HG03064 (cell line): ENCODE results near the gene IGSF3.

Experiments used
- ATAC-seq: cut with Tn5 transposase; IDR thresholded peaks from one replicate; pipeline ENCODE4 v1.9.1; 2021; ENCODE audit warnings: low read depth; ENCODE audit not compliant: unreplicated experiment

IGSF3 gene

GRCh38 chr1:116561563-116561962, 106.0 kb downstream of the IGSF3 start:
- ATAC-seq = no peak

DNA sequence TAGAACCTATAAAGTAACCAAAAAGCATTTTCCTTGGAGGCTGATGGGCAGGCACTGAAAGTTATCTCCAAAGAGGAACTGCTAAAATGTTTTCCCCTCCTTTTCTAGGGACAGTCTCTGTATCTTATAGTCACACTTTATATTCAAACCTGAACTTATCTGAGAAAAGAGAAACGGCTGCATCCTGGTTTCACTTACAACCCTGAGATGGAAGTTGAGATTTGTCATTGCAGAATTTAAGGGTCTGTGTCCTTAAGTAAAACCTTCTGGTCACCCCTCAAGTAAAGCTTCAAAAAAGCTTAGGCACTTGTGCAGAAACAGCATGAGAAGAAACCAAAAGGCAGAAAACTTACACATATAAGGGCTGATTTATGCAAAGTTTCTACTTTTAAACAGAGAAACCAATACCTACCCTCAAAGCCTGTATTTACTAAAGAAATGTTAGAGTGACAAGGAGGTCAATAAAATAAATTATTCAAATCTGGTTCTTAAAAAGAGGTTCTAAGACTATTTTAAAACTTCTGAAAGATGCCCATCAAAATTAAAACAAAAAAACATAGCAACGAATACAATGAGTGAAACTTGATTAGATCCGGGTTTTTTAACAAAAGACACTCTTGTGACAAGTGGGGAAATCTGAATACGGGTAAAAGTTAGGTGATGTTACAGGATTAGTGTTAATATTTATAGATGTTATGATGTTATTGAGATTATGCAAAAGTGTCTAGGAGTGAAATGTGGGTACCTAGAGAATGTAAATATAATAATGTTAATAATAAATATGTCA, 106.6 kb downstream of the IGSF3 start:
- ATAC-seq = no peak

DNA sequence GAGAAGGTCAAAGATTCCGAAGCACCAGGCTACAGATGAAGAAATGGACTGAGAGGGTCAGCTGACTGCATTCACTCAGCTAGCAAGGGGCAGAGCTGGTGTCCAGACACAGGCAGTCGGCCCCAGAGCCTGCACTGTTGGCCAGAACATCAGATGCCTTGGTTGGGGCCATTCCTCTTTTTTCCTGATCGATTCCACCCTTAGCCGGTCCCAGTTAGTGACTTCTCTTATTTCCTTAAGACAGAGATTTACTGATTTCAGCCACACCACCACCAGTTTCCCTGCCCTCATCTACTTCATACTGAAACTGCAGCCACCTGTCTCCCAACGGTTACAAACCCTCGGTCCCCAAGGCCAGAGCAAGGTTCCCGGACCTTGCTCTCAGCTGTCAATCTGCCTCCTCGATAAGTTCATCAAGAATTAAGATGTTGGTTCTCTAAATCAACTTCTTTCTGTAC, 108.2 kb downstream of the IGSF3 start:
- ATAC-seq = no peak

DNA sequence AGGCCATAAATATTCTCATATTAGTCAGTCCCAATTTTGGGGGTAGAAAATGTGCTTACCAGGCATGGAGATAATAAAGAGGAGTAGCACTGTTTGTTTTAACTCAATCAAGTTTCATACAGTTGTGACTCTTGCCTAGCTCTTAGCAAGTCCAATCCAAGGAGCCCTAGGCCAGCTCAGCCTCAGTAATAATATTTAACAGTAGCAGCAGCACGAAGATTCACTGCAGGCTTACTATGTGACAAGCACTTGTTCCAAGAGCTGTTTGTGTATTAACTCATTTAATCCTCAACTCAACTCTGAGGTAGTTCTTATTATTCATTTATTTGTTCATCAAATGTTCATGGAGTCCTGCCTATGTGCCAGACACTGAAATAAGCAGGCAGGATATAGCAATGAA, 109.0 kb downstream of the IGSF3 start:
- ATAC-seq = no peak

DNA sequence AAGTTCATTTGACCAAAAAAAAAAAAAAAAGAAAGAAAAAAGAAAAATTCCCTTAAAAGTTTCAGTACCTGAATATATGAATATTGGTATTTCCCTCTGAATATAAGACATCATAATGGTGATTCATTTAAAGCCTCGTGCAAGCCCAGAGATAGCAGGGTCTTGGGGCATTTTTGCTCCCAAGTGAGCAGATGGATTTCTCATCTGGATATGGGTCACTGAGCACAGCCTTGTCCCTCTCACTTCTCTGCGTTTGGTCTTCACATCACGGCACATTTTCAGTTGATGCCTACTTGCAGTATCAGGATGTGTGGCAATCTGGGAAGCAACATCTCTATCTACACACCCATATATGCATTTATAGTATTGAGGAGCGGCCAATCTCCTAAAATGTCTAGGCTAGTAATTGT, 109.4 kb downstream of the IGSF3 start:
- no peak for ATAC-seq

DNA sequence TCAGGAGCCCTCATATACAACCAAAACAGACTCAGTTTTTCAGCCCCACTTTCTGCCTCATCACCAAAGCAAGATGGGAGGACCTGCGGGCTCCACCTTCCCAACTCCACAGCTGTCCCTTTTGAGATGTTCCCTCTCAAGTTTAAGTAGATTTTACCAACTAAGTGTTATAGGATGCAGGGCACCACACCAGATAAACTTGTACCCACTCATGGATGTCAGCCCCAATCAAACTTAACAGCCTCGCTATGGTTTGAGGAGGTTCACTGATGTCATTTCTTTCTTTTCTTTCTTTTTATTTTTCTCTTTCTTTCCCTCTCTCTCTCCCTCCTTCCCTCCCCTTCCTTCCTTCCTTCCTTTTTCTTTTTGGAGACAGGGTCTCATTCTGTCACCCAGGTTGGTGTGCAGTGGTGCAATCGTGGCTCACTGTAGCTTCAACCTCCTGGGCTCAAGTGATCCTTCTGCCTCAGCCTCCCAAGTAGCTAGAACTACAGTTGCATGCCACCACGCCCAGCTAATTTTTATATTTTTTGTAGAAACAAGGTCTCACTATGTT, 110.1 kb downstream of the IGSF3 start:
- no peak for ATAC-seq

GRCh38 chr1:116556289-116557006, 111.1 kb downstream of the IGSF3 start:
- ATAC-seq = peak; percentile 37

DNA sequence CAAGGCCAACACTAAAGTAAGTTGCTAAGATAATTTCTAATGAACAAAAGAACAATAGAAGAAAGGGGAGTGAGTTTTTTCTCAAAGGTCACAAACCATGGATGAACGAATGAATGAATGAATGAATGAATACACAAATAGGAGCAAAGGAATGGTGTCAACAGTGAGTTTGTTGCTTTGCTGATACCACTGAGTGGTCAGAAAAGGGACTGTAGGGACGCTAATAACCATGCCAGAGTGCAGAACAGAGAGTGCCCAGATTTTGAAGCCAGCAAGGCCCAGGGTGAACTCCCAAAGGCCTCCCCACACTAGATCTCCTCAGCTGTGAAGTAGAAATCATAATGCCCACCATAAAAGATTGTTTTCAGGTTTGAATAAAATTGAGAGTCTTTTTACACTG, 112.6 kb downstream of the IGSF3 start:
- ATAC-seq = no peak

DNA sequence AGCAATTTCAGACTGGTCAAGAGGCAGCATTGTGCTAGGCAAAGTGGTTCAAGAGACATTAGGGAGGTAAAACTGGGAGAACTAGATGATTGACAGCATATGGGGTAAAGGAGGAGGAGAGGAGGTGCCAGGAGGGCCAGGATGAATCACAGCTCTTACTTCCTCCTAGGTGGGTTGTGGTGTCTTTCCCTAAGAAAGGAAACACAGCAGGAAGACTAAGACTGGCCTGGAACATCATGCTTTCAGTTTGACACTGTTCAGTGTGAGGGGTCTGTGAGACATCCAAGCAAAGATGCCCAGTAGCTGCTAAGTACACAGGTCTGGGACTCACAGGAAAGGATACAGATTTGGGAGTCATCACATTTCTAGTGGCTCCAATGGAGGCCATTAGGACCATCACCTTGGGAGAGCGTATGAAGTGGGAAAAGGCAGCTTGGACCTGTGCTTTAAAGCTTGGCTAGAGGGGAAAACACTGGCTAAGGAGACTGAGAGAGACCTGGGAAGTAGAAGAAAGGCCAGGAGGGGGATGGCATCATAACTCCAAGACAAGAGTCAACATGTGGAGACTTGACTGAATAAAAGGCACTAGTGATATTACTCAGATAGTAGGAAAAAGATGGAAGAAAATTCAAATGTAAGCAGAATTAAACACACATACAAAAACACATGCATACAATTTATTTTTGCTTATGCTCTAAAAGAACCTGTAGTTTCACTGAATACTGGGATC, 114.0 kb downstream of the IGSF3 start:
- ATAC-seq = no peak

DNA sequence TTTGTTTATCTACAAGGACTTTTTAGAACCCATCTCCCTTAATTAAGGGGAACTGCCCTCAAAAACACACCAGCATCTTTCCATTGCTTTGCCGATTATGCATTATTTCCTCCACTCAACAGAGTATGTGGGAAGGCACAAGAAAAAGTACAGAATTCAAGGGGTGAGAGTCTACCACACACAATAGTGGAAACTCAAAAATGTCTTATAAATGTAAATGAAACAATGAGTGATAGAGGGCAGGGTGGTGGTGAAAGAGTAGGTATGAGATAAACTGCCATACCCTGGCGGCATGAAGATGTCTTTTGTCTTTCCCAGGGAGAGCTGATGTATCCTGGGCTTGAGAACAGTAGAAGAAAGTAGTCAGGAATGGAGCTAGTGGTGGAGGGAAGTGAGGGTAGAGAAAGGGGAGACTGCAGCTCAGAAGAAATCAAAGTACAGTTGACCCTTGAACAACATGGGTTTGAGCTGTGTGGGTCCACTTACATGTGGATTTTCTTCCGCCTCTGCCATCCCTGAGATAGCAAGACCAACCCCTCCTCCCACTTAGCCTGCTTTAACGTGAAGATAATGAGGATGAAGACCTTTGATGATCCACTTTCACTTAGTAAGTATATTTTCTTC, 121.1 kb downstream of the IGSF3 start:
- ATAC-seq = no peak

GRCh38 chr1:116545359-116545705, 122.2 kb downstream of the IGSF3 start:
- no peak for ATAC-seq

DNA sequence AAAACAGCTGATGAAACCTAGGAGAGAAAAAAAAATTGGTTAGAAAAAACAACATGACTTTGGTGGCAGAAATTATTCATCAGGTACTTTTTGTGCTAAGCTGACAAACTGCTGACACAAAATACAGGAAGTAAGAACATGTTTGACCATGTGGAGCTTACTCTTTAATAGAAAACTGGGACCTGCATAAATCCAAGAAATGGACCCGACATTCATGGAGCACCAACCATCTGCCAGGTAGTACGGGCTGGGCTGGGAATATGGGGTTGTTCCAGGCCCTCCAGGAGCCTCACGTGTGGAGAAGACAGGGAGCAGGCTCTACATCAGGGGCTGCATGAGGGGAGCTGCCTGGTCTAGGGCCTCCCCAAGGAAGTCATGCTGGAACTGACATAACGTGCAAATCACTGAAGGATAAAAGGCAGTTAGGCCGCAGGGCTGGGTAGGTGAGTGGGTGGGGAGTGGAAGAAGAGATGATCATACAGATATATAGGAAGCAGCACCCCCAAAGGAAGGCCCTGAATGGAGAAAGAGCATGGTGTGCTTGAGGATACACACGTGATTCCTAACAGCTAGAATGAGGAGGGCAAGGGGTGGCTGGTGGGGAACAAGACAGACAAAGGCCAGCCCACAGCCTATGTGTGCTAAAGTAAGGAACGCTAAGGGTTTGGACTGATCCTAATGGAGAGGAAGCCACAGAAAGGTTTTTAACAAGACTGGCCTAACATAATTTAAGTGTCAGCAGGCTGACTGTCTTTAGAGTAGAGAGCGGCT, 122.8 kb downstream of the IGSF3 start:
- peak; percentile 34 for ATAC-seq

GRCh38 chr1:116540088-116540487, 127.4 kb downstream of the IGSF3 start:
- ATAC-seq = no peak

DNA sequence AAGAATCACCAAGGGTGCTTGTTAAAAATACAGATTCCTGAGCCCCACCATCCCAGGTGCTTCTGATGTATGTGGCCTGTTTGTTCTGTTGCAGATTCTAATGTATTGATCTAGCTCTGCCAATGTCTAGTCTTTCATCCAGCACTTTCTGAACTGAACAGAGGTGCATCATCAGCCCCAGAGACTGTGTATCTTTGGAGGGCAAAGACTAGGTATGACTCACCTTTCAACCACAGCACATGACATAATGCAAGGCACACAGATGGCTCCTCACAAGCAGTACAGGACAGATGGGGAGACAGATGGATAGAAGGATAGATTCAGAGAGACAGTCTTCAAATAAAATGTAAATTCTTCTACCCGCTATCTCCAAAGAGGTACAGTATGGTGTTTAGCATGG, 129.0 kb downstream of the IGSF3 start:
- ATAC-seq = peak; percentile 74

GRCh38 chr1:116537898-116538297, 129.6 kb downstream of the IGSF3 start:
- no peak for ATAC-seq

DNA sequence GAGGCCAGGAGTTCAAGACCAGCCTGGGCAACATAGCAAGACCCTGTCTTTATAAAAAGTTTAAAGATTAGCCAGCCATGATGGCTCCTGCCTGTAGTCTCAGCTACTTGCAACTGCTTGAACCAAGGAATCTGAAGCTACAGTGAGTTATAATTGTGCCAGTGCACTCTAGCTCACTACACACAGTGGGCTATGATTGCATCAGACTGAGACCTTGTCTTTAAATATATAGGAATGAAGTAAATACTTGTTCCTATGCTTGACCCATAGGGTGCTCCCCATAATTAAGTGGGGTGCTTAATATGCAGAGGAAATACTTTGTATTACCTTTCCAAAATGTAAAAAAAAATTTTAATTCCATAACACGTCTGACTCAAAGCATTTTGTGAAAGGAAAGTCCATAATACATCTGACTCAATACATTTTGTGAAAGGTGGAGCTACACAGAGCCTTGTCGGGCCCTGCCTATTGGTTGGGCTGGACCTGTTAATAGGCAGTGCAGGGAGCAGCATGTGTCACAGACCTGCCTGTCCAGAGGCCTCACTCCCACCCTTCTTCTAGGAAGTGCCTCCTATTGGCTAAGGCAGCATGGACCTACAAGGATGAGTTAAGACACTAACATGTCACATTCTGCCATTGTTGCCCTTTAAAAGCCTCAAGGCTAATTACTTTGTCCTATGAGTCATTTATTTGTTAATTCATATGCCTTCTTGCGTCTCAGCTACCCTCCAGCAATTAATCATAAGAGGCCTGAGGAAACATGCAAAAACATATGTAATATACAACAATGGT, 130.3 kb downstream of the IGSF3 start:
- no peak for ATAC-seq

DNA sequence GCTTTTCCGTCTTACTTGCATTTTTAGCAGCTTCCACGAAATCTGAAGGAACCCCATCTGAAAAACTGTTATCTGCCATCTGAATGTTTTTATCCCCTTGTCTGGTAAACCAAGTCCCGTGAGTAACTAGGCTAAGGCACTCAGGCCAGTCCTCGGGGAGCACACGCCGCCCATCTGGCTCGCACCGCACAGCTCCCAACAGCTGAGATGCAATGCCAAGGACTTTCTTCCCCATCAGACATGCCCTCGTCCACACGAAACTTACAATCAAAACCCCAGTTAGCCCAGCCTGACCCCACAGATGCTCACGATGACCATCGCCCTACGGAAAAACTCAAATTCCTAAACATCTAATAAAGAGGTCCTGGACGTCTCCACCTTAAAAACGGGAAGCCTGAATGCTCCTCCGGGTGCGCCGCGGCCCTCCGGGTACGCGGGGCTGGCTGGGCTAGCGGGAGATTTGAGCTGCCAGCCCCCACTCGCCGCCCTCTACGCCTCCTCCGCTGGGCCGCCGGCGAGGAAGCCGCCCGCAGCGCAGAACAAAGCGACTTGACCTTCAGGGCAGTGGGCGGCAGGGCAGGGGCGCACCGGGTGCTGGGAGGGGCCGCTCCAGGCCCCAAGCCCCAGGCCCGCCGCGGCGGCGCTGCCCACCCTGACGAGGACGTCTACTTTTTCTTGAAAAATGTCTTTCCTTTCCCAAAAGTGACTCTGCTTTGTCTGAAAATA, 133.4 kb downstream of the IGSF3 start:
- no peak for ATAC-seq

DNA sequence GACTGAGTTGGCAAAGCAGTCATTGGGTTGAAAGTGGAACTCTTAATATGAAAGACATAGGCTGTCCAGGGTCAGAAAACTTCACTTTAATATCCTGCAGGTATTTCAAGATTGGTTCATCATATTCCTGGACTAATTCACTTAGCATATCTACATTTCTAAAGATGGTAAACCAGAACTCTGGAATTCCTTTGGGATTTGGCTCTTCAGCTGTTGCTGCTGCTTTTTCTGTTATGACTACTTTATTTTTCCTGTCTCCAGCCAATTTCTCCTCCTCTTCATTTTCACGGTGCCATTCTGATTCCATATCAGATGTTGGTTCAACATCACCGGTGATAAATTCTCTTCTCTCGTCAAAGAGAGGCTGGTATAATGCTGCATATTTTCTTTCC, 134.1 kb downstream of the IGSF3 start:
- ATAC-seq = no peak
